ENCODE results near the gene RAB14.

GRCh38 chr9:121204121-121204520 lies 2.5 kb upstream of the RAB14 start:
- TF ChIP-seq POLR2A (IDR thresholded peaks at IDR 0.05; ENCODE audit: low read length) (no peak), GATA1 (IDR thresholded peaks at IDR 0.05; ENCODE audit: low read depth, low read length) (no peak)

Data from erythroblast (primary cell).